ENCODE measurements around the gene CFAP221.

The CFAP221 gene

GRCh38 chr2:119590873-119591272 lies 46.6 kb downstream of the CFAP221 start:
- Histone ChIP-seq H3K9me3 (ENCODE audit: severe bottlenecking) (no peaks in the 10 kb centered on the region), H3K27me3 (ENCODE audit: insufficient read depth, low read depth, severe bottlenecking) (no peaks in the 10 kb centered on the region), H3K4me3 (ENCODE audit: low read depth, low read length) (no peak overlapping the region), H3K36me3 (no peaks in the 10 kb centered on the region), H3K27ac (no peak overlapping the region)
- no peak for TF ChIP-seq CTCF (IDR thresholded peaks at IDR 0.05; ENCODE audit: low read depth, low read length)
- DNase-seq: no peak

- H3K4me3 ChIP-seq (ENCODE audit: low read depth, low read length): no peak overlapping the region
- no peak overlapping the region for H3K27ac ChIP-seq
- TF ChIP-seq CTCF (IDR thresholded peaks at IDR 0.05; ENCODE audit: low read depth, low read length): no peak
- no peaks in the 10 kb centered on the region for H3K36me3 ChIP-seq
- no peaks in the 10 kb centered on the region for H3K27me3 ChIP-seq (ENCODE audit: insufficient read depth, low read depth, severe bottlenecking)
- no peak for DNase-seq
- H3K9me3 ChIP-seq (ENCODE audit: severe bottlenecking): no peaks in the 10 kb centered on the region
These were observed 47.3 kb downstream of the CFAP221 start for GRCh38 chr2:119591523-119591922.

GRCh38 chr2:119592436-119592835 lies 48.2 kb downstream of the CFAP221 start:
- Histone ChIP-seq H3K4me3 (ENCODE audit: low read depth, low read length) (no peak overlapping the region), H3K36me3 (no peaks in the 10 kb centered on the region), H3K27me3 (ENCODE audit: insufficient read depth, low read depth, severe bottlenecking) (no peaks in the 10 kb centered on the region), H3K27ac (no peak overlapping the region), H3K9me3 (ENCODE audit: severe bottlenecking) (no peaks in the 10 kb centered on the region)
- 0 out of 2 replicates have a peak, but pooled peaks have one; percentile 7 for TF ChIP-seq CTCF (IDR thresholded peaks at IDR 0.05; ENCODE audit: low read depth, low read length)
- no peak for DNase-seq

GRCh38 chr2:119596638-119597037 lies 52.4 kb downstream of the CFAP221 start:
- Histone ChIP-seq H3K9me3 (ENCODE audit: severe bottlenecking) (no peaks in the 10 kb centered on the region), H3K4me3 (ENCODE audit: low read depth, low read length) (no peak overlapping the region), H3K27ac (no peak overlapping the region), H3K27me3 (ENCODE audit: insufficient read depth, low read depth, severe bottlenecking) (no peaks in the 10 kb centered on the region), H3K36me3 (no peaks in the 10 kb centered on the region)
- no peak for TF ChIP-seq CTCF (IDR thresholded peaks at IDR 0.05; ENCODE audit: low read depth, low read length)
- DNase-seq: no peak

GRCh38 chr2:119598596-119599263 lies 54.5 kb downstream of the CFAP221 start:
- TF ChIP-seq CTCF (IDR thresholded peaks at IDR 0.05; ENCODE audit: low read depth, low read length): no peak
- Histone ChIP-seq H3K4me3 (ENCODE audit: low read depth, low read length) (no peak overlapping the region), H3K27me3 (ENCODE audit: insufficient read depth, low read depth, severe bottlenecking) (no peaks in the 10 kb centered on the region), H3K27ac (no peak overlapping the region), H3K36me3 (no peaks in the 10 kb centered on the region), H3K9me3 (ENCODE audit: severe bottlenecking) (no peaks in the 10 kb centered on the region)
- DNase-seq: no peak

GRCh38 chr2:119599384-119599783 lies 55.1 kb downstream of the CFAP221 start:
- Histone ChIP-seq H3K36me3 (no peaks in the 10 kb centered on the region), H3K9me3 (ENCODE audit: severe bottlenecking) (no peaks in the 10 kb centered on the region), H3K27ac (no peak overlapping the region), H3K27me3 (ENCODE audit: insufficient read depth, low read depth, severe bottlenecking) (no peaks in the 10 kb centered on the region), H3K4me3 (ENCODE audit: low read depth, low read length) (no peak overlapping the region)
- TF ChIP-seq CTCF (IDR thresholded peaks at IDR 0.05; ENCODE audit: low read depth, low read length): no peak
- DNase-seq: no peak

Measured in WERI-Rb-1 (cell line).